A673 (cell line): ENCODE results near the gene CLTCL1.

Experiments
- EZH2 ChIP-seq: fragments of 200-600 bp; sonication (generic); IDR thresholded peaks from 2 replicates; pipeline ENCODE4 v1.6.1; 2017; ENCODE audit warnings: borderline replicate concordance, low read depth, mild to moderate bottlenecking, mixed read lengths, antibody characterized with exemption, low read length; ENCODE audit not compliant: poor library complexity, severe bottlenecking
- TF ChIP-seq, protein P1 (sequence below): fragments of 300-800, 200-600 bp; sonication (generic); conservative IDR thresholded peaks from 2 replicates; pipeline ENCODE4 v1.5.1; 2017; ENCODE audit warnings: low read depth, mild to moderate bottlenecking, antibody characterized with exemption, low read length, moderate library complexity, mixed read lengths

DNA sequence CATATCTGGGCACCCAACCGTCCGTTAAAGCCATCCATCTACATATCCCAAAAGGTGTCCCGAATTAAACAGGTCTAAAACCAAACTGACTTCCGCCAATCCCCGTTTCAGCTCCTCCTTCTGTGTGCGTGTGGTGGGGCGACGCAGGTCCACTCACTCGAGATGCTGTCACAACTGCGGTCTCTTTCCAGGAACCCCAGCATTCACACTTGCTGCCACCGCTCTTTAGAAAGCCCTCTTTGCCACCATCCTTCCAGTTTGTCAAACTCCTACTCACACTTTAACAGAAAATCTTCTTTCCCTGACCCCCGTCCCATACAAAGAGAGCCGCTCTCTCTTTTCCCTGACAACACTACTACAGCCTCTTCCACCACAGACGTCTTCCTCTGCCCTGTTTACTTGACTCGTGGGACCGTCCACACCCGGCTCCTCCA lies 147.5 kb downstream of the CLTCL1 start:
- TF ChIP-seq, protein P1, sequence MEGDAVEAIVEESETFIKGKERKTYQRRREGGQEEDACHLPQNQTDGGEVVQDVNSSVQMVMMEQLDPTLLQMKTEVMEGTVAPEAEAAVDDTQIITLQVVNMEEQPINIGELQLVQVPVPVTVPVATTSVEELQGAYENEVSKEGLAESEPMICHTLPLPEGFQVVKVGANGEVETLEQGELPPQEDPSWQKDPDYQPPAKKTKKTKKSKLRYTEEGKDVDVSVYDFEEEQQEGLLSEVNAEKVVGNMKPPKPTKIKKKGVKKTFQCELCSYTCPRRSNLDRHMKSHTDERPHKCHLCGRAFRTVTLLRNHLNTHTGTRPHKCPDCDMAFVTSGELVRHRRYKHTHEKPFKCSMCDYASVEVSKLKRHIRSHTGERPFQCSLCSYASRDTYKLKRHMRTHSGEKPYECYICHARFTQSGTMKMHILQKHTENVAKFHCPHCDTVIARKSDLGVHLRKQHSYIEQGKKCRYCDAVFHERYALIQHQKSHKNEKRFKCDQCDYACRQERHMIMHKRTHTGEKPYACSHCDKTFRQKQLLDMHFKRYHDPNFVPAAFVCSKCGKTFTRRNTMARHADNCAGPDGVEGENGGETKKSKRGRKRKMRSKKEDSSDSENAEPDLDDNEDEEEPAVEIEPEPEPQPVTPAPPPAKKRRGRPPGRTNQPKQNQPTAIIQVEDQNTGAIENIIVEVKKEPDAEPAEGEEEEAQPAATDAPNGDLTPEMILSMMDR = no peak
- TF ChIP-seq EZH2 = no peak
